Glutamatergic neuron (in vitro differentiated cells): ENCODE data around the gene LMO4. TPM values are rescaled to one million over a fixed set of nuclear protein-coding genes. Genes with fewer than 3 reads are reported as not detected.

ENCODE experiments used
- DNase-seq: peaks from one replicate; pipeline ENCODE4 v3.0.0; 2022
- H3K27ac Mint-ChIP-seq: one replicate; pipeline ENCODE4 v1.8.0; 2020; ENCODE audit warnings: mild to moderate bottlenecking, mixed read lengths, inconsistent platforms; ENCODE audit not compliant: unreplicated experiment
- H3K27me3 Mint-ChIP-seq: one replicate; pipeline ENCODE4 v1.8.0; 2020; ENCODE audit warnings: mild to moderate bottlenecking, moderate library complexity, mixed read lengths, inconsistent platforms; ENCODE audit not compliant: unreplicated experiment
- H3K36me3 Mint-ChIP-seq: one replicate; pipeline ENCODE4 v1.8.0; 2020; ENCODE audit warnings: mild to moderate bottlenecking, mixed read lengths, inconsistent platforms; ENCODE audit not compliant: unreplicated experiment
- H3K4me1 Mint-ChIP-seq: one replicate; pipeline ENCODE4 v1.8.0; 2020; ENCODE audit warnings: mild to moderate bottlenecking, low read depth, mixed read lengths, inconsistent platforms; ENCODE audit not compliant: unreplicated experiment
- H3K4me3 Mint-ChIP-seq: one replicate; pipeline ENCODE4 v1.8.0; 2020; ENCODE audit warnings: mild to moderate bottlenecking, mixed read lengths, inconsistent platforms; ENCODE audit not compliant: unreplicated experiment
- H3K9me3 Mint-ChIP-seq: one replicate; pipeline ENCODE4 v1.8.0; 2020; ENCODE audit warnings: mild to moderate bottlenecking, moderate library complexity, mixed read lengths, inconsistent platforms; ENCODE audit not compliant: unreplicated experiment
- CTCF ChIP-seq: fragments of 200-600 bp; sonication (generic); IDR thresholded peaks from one replicate; pipeline ENCODE4 v1.5.0; 2021; ENCODE audit not compliant: partially characterized antibody, unreplicated experiment
- total RNA-seq: library from RNA; stranded (reverse); fragmentation: NEBNext Ultra II Directional; extraction: Animal tissue kit (Norgen Biotek cat#: 25700); gene quantifications from one replicate; pipeline ENCODE4 v1.2.1, GENCODE V29; 2021; ENCODE audit not compliant: unreplicated experiment

LMO4 gene
- total RNA-seq, 1 donor from 2014 or later, result 16.5 TPM

GRCh38 chr1:87346130-87346814, 17.6 kb downstream of the LMO4 start:
- Mint-ChIP-seq H3K27ac (no peak overlapping the region), H3K4me3 (no peak overlapping the region), H3K36me3 (no peaks in the 10 kb centered on the region), H3K9me3 (no peaks in the 10 kb centered on the region), H3K27me3 (no peaks in the 10 kb centered on the region), H3K4me1 (peaks cover 8% of the 10 kb centered on the region)
- no peak for TF ChIP-seq CTCF
- no peak for DNase-seq

- peaks cover 9% of the 10 kb centered on the region for H3K4me1 Mint-ChIP-seq
- H3K9me3 Mint-ChIP-seq, result no peaks in the 10 kb centered on the region
- no peak for TF ChIP-seq CTCF
- H3K27me3 Mint-ChIP-seq, result no peaks in the 10 kb centered on the region
- no peak overlapping the region for H3K27ac Mint-ChIP-seq
- DNase-seq, result no peak
- no peak overlapping the region for H3K4me3 Mint-ChIP-seq
- no peaks in the 10 kb centered on the region for H3K36me3 Mint-ChIP-seq
These were observed 19.8 kb downstream of the LMO4 start for GRCh38 chr1:87348341-87349019.

GRCh38 chr1:87349036-87349435, 20.4 kb downstream of the LMO4 start:
- Mint-ChIP-seq H3K4me3 (no peak overlapping the region), H3K36me3 (no peaks in the 10 kb centered on the region), H3K4me1 (peaks cover 6% of the 10 kb centered on the region), H3K27ac (no peak overlapping the region), H3K9me3 (no peaks in the 10 kb centered on the region), H3K27me3 (no peaks in the 10 kb centered on the region)
- no peak for DNase-seq
- TF ChIP-seq CTCF, result no peak

- H3K9me3 Mint-ChIP-seq, result no peaks in the 10 kb centered on the region
- H3K27me3 Mint-ChIP-seq, result no peaks in the 10 kb centered on the region
- no peak for TF ChIP-seq CTCF
- no peaks in the 10 kb centered on the region for H3K36me3 Mint-ChIP-seq
- no peak overlapping the region for H3K27ac Mint-ChIP-seq
- DNase-seq, result no peak
- H3K4me3 Mint-ChIP-seq, result no peak overlapping the region
- peaks cover 4% of the 10 kb centered on the region for H3K4me1 Mint-ChIP-seq
These were observed 27.2 kb downstream of the LMO4 start for GRCh38 chr1:87355894-87356293.

- Mint-ChIP-seq H3K4me1 (peaks cover 4% of the 10 kb centered on the region), H3K36me3 (no peaks in the 10 kb centered on the region), H3K27ac (no peak overlapping the region), H3K4me3 (no peak overlapping the region), H3K9me3 (no peaks in the 10 kb centered on the region), H3K27me3 (no peaks in the 10 kb centered on the region)
- TF ChIP-seq CTCF, result no peak
- DNase-seq, result no peak
These were observed 27.9 kb downstream of the LMO4 start for GRCh38 chr1:87356591-87356990.
